Caco-2 (cell line): ENCODE data around the gene ARIH1. TPM values are rescaled to one million over a fixed set of nuclear protein-coding genes. Genes with fewer than 3 reads are reported as not detected.

Source experiments
- BruUV-seq: library from RNA; stranded (reverse); fragments of 400-500 nt; replicated peaks from 2 replicates; lab custom pipeline; 2021; lab: Mats Ljungman, UMichigan
- CTCF ChIA-PET: fragments of 300-600 bp; sonication (Branson Sonifier 250); formaldehyde crosslinking; loops from one replicate; lab custom pipeline; 2022; ENCODE audit warnings: antibody characterized with exemption; lab: Charles Lee
- POLR2A ChIA-PET: fragments of 300-600 bp; sonication (Branson Sonifier 250); formaldehyde crosslinking; loops from one replicate; lab custom pipeline; 2022; ENCODE audit warnings: antibody characterized with exemption; lab: Charles Lee
- DNase-seq, 2 experiments: peaks; one replicate each; pipeline versions ENCODE4 v3.0.0 to v3.0.0-alpha.2; 2020 to 2022
- H3K27me3 ChIP-seq: replicated peaks from 2 replicates; pipeline ENCODE4 v1.6.0; 2011; ENCODE audit warnings: low read length; ENCODE audit not compliant: control insufficient read depth, insufficient read depth
- H3K36me3 ChIP-seq: 2 replicates; pipeline ENCODE4 v1.5.1; 2011; ENCODE audit warnings: low read length; ENCODE audit not compliant: control insufficient read depth, insufficient read depth
- H3K4me1 ChIP-seq: fragments of 250-450 bp; sonication (Bioruptor Pico); 2 replicates; pipeline ENCODE4 v1.5.1; 2020; ENCODE audit warnings: mild to moderate bottlenecking
- H3K4me3 ChIP-seq: 2 replicates; pipeline ENCODE4 v1.5.1; 2011; ENCODE audit warnings: low read depth, mild to moderate bottlenecking, control low read depth, low read length
- H3K9me3 ChIP-seq: fragments of 250-450 bp; sonication (Bioruptor Pico); 2 replicates; pipeline ENCODE4 v1.5.1; 2020; ENCODE audit warnings: mild to moderate bottlenecking, moderate library complexity
- H3K27ac Mint-ChIP-seq: one replicate; pipeline ENCODE4 v1.8.0; 2022; ENCODE audit warnings: mixed read lengths; ENCODE audit not compliant: unreplicated experiment
- H3K27me3 Mint-ChIP-seq: one replicate; pipeline ENCODE4 v1.8.0; 2022; ENCODE audit warnings: mixed read lengths; ENCODE audit not compliant: insufficient read depth, unreplicated experiment
- H3K36me3 Mint-ChIP-seq: one replicate; pipeline ENCODE4 v1.8.0; 2022; ENCODE audit warnings: mild to moderate bottlenecking, mixed read lengths; ENCODE audit not compliant: insufficient read depth, unreplicated experiment
- H3K4me1 Mint-ChIP-seq: one replicate; pipeline ENCODE4 v1.8.0; 2022; ENCODE audit warnings: low read depth, mixed read lengths; ENCODE audit not compliant: unreplicated experiment
- H3K4me3 Mint-ChIP-seq: one replicate; pipeline ENCODE4 v1.8.0; 2022; ENCODE audit warnings: mild to moderate bottlenecking, moderate library complexity, mixed read lengths; ENCODE audit not compliant: unreplicated experiment
- H3K9me3 Mint-ChIP-seq: one replicate; pipeline ENCODE4 v1.8.0; 2022; ENCODE audit warnings: mixed read lengths; ENCODE audit not compliant: unreplicated experiment
- intact Hi-C: fragments of 100-400 bp; cut with micrococcal nuclease; formaldehyde crosslinking; loops from one replicate; pipeline ENCODE4 v1.10.0; 2022; ENCODE audit not compliant: unreplicated experiment
- total RNA-seq: library from RNA; stranded (reverse); gene quantifications from 2 replicates; pipeline ENCODE4 v1.2.3, GENCODE V29; 2022
- TF ChIP-seq, protein P1 (sequence below), 2 experiments: fragments of 200-600 bp in 1 of 2; IDR thresholded peaks; 1 replicate in 1 of 2; 2 replicates in 1 of 2; pipeline versions ENCODE4 v1.5.1 to v1.8.0; 2011 to 2022; ENCODE audit warnings: antibody characterized with exemption in 1 of 2, control low read depth in 1 of 2, inconsistent platforms in 1 of 2, low read depth in 1 of 2, low read length in 1 of 2, mild to moderate bottlenecking in 1 of 2, moderate library complexity in 1 of 2; ENCODE audit not compliant: insufficient read depth in 1 of 2, severe bottlenecking in 1 of 2, unreplicated experiment in 1 of 2

The ARIH1 gene
- total RNA-seq, 1 experiment from 2014 or later = 126 TPM

DNA sequence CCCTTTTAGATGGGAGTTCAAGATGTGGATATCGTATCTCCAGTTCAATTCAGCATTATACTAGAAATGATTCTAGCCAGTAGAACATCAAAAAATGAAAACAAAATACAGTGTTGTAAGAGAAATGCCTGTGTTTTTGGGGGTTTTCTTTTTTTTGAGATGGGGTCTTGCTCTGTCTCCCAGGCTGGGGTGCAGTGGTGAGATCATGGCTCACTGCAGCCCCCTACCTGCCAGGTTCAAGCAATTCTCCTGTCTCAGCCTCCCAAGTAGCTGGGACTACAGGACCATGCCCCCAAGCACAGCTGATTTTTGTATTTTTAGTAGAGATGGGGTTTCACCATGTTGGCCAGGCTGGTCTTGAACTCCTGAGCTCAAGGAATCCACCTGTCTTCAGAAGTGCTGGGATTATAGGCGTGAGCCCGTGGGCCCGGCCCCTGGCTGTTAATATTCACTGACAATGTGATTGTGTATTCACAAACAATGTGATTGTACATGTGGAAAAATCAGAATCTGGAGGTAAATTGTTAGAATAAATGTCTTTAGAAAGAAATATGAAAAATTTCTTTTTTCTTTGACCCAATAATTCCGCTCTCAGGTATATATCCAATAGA lies 59.0 kb downstream of the ARIH1 start:
- ChIA-PET CTCF (interaction anchor here (0.6 to 1.4 kb wide), 4 partner anchors 60 to 151 kb away, joined by 3 to 5 read pairs (median 4); no protein-coding TSS in a partner anchor), POLR2A (no interaction called here)
- H3K9me3 Mint-ChIP-seq = no peaks in the 10 kb centered on the region
- H3K4me1 ChIP-seq = no peaks in the 10 kb centered on the region
- DNase-seq = peak in 1 of 2 experiments; percentile 10
- BruUV-seq = no TSS peak
- no peaks in the 10 kb centered on the region for H3K9me3 ChIP-seq
- no peak overlapping the region for H3K4me3 ChIP-seq
- H3K4me1 Mint-ChIP-seq = no peaks in the 10 kb centered on the region
- H3K27ac Mint-ChIP-seq = no peak overlapping the region
- no peaks in the 10 kb centered on the region for H3K27me3 Mint-ChIP-seq
- intact Hi-C loops = loop anchor here (10.0 kb wide), 1 partner anchor 218 kb away; no protein-coding TSS in a partner anchor
- 0 out of 2 replicates have a peak, but pooled peaks cover 1% of the 10 kb centered on the region for H3K36me3 ChIP-seq
- H3K27me3 ChIP-seq = no peaks in the 10 kb centered on the region
- H3K4me3 Mint-ChIP-seq = no peak overlapping the region
- no peaks in the 10 kb centered on the region for H3K36me3 Mint-ChIP-seq
- TF ChIP-seq, protein P1, sequence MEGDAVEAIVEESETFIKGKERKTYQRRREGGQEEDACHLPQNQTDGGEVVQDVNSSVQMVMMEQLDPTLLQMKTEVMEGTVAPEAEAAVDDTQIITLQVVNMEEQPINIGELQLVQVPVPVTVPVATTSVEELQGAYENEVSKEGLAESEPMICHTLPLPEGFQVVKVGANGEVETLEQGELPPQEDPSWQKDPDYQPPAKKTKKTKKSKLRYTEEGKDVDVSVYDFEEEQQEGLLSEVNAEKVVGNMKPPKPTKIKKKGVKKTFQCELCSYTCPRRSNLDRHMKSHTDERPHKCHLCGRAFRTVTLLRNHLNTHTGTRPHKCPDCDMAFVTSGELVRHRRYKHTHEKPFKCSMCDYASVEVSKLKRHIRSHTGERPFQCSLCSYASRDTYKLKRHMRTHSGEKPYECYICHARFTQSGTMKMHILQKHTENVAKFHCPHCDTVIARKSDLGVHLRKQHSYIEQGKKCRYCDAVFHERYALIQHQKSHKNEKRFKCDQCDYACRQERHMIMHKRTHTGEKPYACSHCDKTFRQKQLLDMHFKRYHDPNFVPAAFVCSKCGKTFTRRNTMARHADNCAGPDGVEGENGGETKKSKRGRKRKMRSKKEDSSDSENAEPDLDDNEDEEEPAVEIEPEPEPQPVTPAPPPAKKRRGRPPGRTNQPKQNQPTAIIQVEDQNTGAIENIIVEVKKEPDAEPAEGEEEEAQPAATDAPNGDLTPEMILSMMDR (IDR thresholded peaks at IDR 0.05; ENCODE audit: insufficient read depth in 1 of 2, low read depth in 1 of 2, low read length in 1 of 2, severe bottlenecking in 1 of 2, unreplicated experiment in 1 of 2) = peak; percentile 29 to 37

DNA sequence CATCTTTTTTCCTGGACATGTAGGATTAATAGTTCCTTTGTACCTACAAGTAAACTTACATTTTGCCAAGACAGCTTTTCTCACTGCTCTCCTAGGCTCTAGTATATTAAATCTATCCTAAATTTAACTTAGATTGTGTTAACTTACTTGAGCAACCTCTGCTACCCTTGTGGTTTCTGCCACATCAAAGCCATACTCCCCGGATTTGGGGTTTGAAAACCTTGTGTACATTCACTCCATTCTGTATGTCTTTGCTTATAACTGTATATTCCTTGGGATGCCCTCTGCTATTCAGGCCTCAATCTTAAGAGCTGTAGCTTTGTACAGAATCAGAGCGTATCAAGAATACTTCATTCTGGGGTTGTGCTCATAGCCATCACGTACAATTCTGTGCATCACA lies 60.4 kb downstream of the ARIH1 start:
- Histone ChIP-seq H3K9me3 (no peaks in the 10 kb centered on the region), H3K36me3 (no peaks in the 10 kb centered on the region), H3K4me1 (no peaks in the 10 kb centered on the region), H3K27me3 (no peaks in the 10 kb centered on the region), H3K4me3 (no peak overlapping the region)
- TF ChIP-seq, protein P1 (IDR thresholded peaks at IDR 0.05; ENCODE audit: insufficient read depth in 1 of 2, low read depth in 1 of 2, low read length in 1 of 2, severe bottlenecking in 1 of 2, unreplicated experiment in 1 of 2) = no peak
- H3K4me3 Mint-ChIP-seq = no peak overlapping the region
- H3K27me3 Mint-ChIP-seq = no peaks in the 10 kb centered on the region
- CTCF ChIA-PET = no interaction called here
- H3K4me1 Mint-ChIP-seq = no peaks in the 10 kb centered on the region
- no peak overlapping the region for H3K27ac Mint-ChIP-seq
- intact Hi-C loops = loop anchor here (10.0 kb wide), 1 partner anchor 220 kb away; no protein-coding TSS in a partner anchor
- POLR2A ChIA-PET = no interaction called here
- DNase-seq = no peak
- peaks cover 7% of the 10 kb centered on the region for H3K9me3 Mint-ChIP-seq
- no TSS peak for BruUV-seq
- peaks cover 6% of the 10 kb centered on the region for H3K36me3 Mint-ChIP-seq

DNA sequence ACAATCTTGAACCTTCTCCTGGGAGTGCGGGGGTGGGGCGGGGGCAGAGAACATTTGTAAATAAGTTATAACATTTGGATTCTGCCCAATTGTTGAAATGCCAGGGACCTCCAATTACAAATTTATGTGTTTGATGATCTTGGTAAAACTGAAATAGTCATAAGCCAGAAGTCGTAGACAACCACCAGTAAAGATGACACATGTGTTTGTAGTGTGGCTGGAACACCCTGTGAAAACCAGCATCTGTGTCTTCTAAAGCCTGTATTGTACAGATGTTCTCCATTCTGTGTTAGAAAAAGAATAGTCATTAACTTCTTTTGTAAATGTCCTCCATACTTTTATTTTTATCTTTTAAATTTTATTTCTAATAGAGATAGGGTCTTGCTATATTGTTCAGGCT lies 61.8 kb downstream of the ARIH1 start:
- Histone ChIP-seq H3K36me3 (no peaks in the 10 kb centered on the region), H3K9me3 (peaks cover 5% of the 10 kb centered on the region), H3K4me1 (no peaks in the 10 kb centered on the region), H3K4me3 (no peak overlapping the region), H3K27me3 (no peaks in the 10 kb centered on the region)
- no peak for DNase-seq
- Mint-ChIP-seq H3K4me3 (no peak overlapping the region), H3K9me3 (peaks cover 15% of the 10 kb centered on the region), H3K27ac (no peak overlapping the region), H3K27me3 (no peaks in the 10 kb centered on the region), H3K36me3 (peaks cover 15% of the 10 kb centered on the region), H3K4me1 (no peaks in the 10 kb centered on the region)
- TF ChIP-seq, protein P1 (IDR thresholded peaks at IDR 0.05; ENCODE audit: insufficient read depth in 1 of 2, low read depth in 1 of 2, low read length in 1 of 2, severe bottlenecking in 1 of 2, unreplicated experiment in 1 of 2) = no peak
- intact Hi-C loops = loop anchor here (10.0 kb wide), 1 partner anchor 221 kb away; no protein-coding TSS in a partner anchor
- no TSS peak for BruUV-seq
- CTCF ChIA-PET = no interaction called here
- POLR2A ChIA-PET = no interaction called here
